VCaP (cell line): ENCODE measurements around the gene KCTD17.

Experiments
- H3K27ac ChIP-seq: fragments of 450-650 bp; 2 replicates; pipeline ENCODE4 v1.5.1; 2017
- TF ChIP-seq, protein P1 (sequence below): fragments of 450-650 bp; conservative IDR thresholded peaks from 2 replicates; pipeline ENCODE4 v1.5.1; 2017; ENCODE audit warnings: mild to moderate bottlenecking, moderate library complexity

The KCTD17 gene

DNA sequence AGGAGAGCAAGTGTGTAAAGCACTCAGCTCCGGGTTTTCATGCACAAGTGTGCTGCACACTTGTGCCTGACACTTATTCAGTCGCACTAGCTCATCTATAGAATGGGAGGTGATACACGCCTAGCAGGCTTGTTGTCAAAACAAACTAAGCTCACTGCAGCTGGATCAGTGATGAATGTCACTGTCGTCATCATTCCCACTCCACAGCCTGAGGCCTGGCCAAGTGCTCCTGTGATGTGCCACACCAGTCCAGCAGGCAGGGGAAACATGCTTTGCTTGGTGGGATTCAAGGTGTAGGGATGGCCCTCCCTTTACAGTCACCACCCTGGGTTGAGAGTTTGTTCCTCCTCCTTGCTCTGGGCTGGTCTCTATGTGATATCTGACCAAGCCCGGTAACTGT lies 25.2 kb upstream of the KCTD17 start:
- TF ChIP-seq, protein P1, sequence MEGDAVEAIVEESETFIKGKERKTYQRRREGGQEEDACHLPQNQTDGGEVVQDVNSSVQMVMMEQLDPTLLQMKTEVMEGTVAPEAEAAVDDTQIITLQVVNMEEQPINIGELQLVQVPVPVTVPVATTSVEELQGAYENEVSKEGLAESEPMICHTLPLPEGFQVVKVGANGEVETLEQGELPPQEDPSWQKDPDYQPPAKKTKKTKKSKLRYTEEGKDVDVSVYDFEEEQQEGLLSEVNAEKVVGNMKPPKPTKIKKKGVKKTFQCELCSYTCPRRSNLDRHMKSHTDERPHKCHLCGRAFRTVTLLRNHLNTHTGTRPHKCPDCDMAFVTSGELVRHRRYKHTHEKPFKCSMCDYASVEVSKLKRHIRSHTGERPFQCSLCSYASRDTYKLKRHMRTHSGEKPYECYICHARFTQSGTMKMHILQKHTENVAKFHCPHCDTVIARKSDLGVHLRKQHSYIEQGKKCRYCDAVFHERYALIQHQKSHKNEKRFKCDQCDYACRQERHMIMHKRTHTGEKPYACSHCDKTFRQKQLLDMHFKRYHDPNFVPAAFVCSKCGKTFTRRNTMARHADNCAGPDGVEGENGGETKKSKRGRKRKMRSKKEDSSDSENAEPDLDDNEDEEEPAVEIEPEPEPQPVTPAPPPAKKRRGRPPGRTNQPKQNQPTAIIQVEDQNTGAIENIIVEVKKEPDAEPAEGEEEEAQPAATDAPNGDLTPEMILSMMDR = no peak
- no peak overlapping the region for H3K27ac ChIP-seq

DNA sequence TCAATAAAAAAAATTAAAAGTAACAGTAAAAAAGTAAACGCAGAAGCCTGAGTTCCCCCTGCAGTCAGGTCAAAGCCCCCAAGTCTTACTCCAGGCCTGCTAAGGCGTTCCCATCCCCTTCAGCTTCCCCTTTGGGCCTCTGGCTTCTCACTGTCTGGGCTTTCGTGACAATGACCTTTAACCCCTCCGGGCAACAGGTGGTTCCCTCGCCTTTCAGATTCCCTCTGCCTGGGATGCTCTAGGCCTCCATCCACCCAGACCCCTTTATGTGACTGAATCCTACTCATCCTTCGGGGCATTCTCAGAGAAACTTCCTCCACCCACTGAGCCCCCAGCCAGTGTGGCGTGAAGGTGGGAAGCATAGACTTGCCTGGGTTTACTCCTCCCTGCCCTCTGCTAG lies 24.0 kb upstream of the KCTD17 start:
- TF ChIP-seq, protein P1 = no peak
- no peak overlapping the region for H3K27ac ChIP-seq

GRCh38 chr22:37028692-37029674 lies 22.6 kb upstream of the KCTD17 start:
- TF ChIP-seq, protein P1 = no peak
- no peak overlapping the region for H3K27ac ChIP-seq

DNA sequence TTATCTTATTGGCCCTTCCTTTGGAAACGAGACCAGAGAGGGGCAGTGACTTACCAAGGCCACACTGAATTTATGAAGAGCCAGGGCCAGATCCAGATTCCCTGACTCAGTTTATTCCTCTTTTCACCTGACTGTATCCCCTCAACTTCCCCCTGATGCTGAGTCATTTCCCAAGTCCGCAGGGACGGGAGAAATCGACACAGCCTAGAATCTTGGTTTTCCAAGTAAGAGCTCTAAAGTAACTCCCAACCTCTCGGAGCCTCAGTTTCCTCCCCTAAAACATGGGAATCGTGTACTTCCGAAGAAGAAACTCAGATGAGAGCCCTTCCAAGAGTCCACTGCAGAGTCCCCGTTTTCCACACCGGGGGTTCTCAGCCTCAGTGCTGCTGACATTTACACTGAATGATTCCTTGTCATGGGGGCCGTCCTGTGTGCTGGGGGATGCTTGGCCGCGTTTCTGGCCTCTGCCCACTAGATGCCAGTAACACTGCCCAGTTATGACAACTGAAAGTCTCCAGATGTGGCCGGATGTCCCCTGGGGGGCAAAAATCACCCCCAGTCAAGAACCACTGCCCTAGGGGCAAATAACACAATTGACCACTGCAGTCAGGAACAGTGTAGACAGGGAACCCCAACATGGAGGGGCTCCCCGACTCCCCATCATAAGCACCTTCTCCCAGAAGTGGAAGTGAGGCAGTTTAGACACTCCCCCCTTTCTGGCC lies 20.8 kb upstream of the KCTD17 start:
- TF ChIP-seq, protein P1 = peak; percentile 25
- H3K27ac ChIP-seq = no peak overlapping the region

DNA sequence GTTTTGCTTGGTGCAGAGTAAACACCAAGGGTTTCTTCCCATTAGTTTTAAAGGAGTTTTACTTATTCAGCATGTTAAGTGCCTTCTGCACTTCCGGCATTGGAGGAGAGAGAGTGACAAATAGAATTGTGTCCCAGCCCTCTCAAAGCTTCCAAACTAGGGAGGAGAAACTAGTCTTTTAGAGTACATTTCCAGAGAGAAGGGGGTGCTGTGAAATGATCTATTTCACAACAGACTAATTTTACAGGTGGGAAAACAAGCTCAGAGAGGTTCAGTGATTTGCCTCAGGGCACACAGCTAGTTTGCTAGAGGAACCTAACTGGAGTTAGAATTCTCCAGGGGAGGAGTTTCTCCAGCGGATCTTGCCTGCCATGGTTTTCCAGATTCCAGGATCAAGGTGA lies 19.4 kb upstream of the KCTD17 start:
- TF ChIP-seq, protein P1 = no peak
- H3K27ac ChIP-seq = no peak overlapping the region

DNA sequence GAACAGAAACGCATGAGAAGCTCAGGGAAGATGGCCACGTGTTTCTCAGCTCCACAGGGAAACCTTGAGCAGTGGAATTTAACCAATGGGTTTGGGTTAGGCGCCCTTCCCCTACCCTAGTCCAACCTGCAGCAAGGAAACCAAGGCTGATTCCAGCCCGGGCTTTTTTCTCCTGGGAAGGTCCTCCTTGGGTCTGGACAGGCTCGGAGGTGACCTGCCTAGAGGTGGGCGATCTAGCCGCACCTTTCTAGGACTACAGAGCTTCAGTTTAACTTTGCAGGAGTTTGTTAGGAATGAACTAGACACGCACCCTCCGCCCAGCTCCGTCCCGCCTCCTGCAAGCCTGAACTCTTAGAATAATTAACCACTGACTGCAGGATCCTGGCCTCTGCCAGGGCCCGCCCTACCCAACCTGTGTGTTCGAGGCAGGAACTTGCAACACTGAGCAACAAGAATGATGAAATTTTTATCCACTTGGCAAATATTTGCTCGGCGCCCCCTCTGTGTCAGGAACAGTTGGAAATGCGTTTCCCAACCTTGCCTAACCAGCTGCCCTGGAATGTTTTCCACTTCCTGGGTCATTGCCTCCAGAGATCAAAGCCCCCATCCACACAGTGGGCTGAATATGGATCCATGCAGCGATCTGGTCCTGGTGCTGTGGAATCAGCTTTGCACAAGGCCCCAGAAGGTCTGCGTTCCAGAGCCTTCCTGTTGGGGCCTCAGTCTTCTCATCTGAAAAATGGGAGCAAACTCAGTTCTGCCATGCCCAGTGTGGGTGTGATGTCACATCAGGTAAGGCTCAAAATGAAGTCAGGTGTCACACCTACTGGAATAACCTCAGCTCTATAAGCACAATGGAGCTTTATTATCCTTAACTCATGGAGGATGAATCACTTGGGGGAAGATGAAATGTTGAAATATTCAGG lies 18.7 kb upstream of the KCTD17 start:
- H3K27ac ChIP-seq = no peak overlapping the region
- TF ChIP-seq, protein P1 = no peak
